HG03520 (cell line): ENCODE measurements around the gene MMP14.
"Not testable (repeated sequence)": the region's sequence is repeated elsewhere in the genome, so short reads cannot be mapped to it uniquely, and the experiment has no call there.

Experiments used
- ATAC-seq: cut with Tn5 transposase; IDR thresholded peaks from one replicate; pipeline ENCODE4 v1.9.1; 2021; ENCODE audit warnings: mild to moderate bottlenecking, moderate library complexity; ENCODE audit not compliant: unreplicated experiment

The MMP14 gene

GRCh38 chr14:22854963-22855724 is 18.8 kb downstream of the MMP14 start:
- ATAC-seq = no peak

GRCh38 chr14:22856428-22856827 is 20.0 kb downstream of the MMP14 start:
- ATAC-seq = no peak

- ATAC-seq = not testable (repeated sequence)
Observed at GRCh38 chr14:22860377-22860776, 24.0 kb downstream of the MMP14 start.

GRCh38 chr14:22861651-22862050 is 25.3 kb downstream of the MMP14 start:
- ATAC-seq = no peak

- ATAC-seq = no peak
Observed at GRCh38 chr14:22864979-22865378, 28.6 kb downstream of the MMP14 start.

- no peak for ATAC-seq
Observed at GRCh38 chr14:22865424-22866405, 29.3 kb downstream of the MMP14 start.

GRCh38 chr14:22866874-22867273 is 30.5 kb downstream of the MMP14 start:
- ATAC-seq = no peak

GRCh38 chr14:22870811-22871223 is 34.4 kb downstream of the MMP14 start:
- ATAC-seq = peak; percentile 42

- ATAC-seq = peak; percentile 60
Observed at GRCh38 chr14:22871224-22872032, 35.0 kb downstream of the MMP14 start, which contains the start of gene LRP10. TSS of gene LRP10 (plus strand) at chr14:22871740. CDS start at chr14:22872304, 564 bp downstream.

GRCh38 chr14:22872033-22872832 is 35.8 kb downstream of the MMP14 start:
- ATAC-seq = no peak

GRCh38 chr14:22872833-22873520 is 36.6 kb downstream of the MMP14 start:
- no peak for ATAC-seq

GRCh38 chr14:22875003-22875747 is 38.8 kb downstream of the MMP14 start:
- ATAC-seq = no peak

GRCh38 chr14:22875748-22876319 is 39.4 kb downstream of the MMP14 start:
- ATAC-seq = no peak

GRCh38 chr14:22877000-22877501 is 40.7 kb downstream of the MMP14 start:
- no peak for ATAC-seq

- ATAC-seq = no peak
Observed at GRCh38 chr14:22878271-22879246, 42.2 kb downstream of the MMP14 start.

GRCh38 chr14:22882064-22882463 is 45.7 kb downstream of the MMP14 start:
- no peak for ATAC-seq
